Adipocyte (in vitro differentiated cells): ENCODE data around the gene PARPBP.
"Not testable (repeated sequence)": the region's sequence is repeated elsewhere in the genome, so short reads cannot be mapped to it uniquely, and the experiment has no call there.

Experiments used
- DNase-seq: peaks from one replicate; pipeline ENCODE4 v3.0.0-alpha.2; 2015; ENCODE audit warnings: low read depth
- H3K27me3 ChIP-seq: replicated peaks from 2 replicates; pipeline ENCODE4 v1.7.0; 2013; ENCODE audit warnings: mild to moderate bottlenecking, low read length, moderate library complexity; ENCODE audit not compliant: control insufficient read depth, insufficient read depth
- H3K36me3 ChIP-seq: 2 replicates; pipeline ENCODE4 v1.7.0; 2013; ENCODE audit warnings: low read length, mild to moderate bottlenecking, moderate library complexity; ENCODE audit not compliant: control insufficient read depth, insufficient read depth, severe bottlenecking
- H3K4me1 ChIP-seq: 2 replicates; pipeline ENCODE4 v1.7.0; 2013; ENCODE audit warnings: mild to moderate bottlenecking, low read length, moderate library complexity; ENCODE audit not compliant: control insufficient read depth, insufficient read depth
- H3K4me3 ChIP-seq: 2 replicates; pipeline ENCODE4 v1.7.0; 2013; ENCODE audit warnings: mild to moderate bottlenecking, low read length, moderate library complexity
- H3K9ac ChIP-seq: 2 replicates; pipeline ENCODE4 v1.7.0; 2013; ENCODE audit warnings: mild to moderate bottlenecking, low read length, moderate library complexity
- H3K9me3 ChIP-seq: 2 replicates; pipeline ENCODE4 v1.7.0; 2013; ENCODE audit warnings: mild to moderate bottlenecking, low read length, moderate library complexity; ENCODE audit not compliant: control insufficient read depth

PARPBP gene

DNA sequence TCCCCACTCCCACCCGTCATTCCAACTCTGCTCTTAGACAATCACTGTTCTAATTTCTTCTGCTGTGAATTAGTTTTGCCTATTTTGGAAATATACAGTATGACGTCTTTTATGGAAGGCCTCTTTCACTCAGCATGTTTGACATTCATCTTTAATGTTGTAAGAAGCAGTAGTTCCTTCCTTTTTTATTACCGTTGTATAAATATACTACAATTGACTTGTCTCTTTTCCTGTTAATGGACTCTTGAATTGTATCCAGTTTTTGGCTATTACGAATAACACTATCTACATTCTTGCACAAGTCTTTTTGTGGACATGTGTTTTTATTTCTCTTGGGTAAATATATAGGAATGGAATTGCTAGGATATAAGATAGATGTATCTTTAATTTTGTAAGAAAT is 82.6 kb downstream of the PARPBP start:
- Histone ChIP-seq H3K27me3 (no peaks in the 10 kb centered on the region), H3K4me1 (no peaks in the 10 kb centered on the region), H3K9me3 (no peaks in the 10 kb centered on the region), H3K36me3 (no peaks in the 10 kb centered on the region), H3K9ac (no peak overlapping the region), H3K4me3 (no peak overlapping the region)
- no peak for DNase-seq

DNA sequence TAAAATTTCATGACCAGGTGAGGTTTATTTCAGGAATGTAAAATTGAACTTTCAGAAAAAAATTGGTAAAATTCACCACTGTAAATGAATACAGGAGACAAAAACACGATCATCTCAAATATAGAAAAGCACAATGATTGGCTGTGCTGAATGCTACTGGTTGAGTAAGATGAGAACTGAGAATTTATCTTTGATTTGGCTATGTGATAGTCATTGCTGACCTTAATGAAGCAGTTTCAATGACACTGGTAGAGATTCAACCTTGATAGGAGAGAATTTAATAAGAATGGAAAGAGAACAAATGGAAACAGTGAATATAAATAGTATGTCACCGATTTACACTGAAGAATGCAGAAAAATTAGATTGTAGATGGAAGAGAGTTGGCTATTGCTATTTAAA is 84.0 kb downstream of the PARPBP start:
- no peak for DNase-seq
- Histone ChIP-seq H3K9ac (no peak overlapping the region), H3K36me3 (no peaks in the 10 kb centered on the region), H3K4me1 (no peaks in the 10 kb centered on the region), H3K4me3 (no peak overlapping the region), H3K9me3 (peaks cover 5% of the 10 kb centered on the region), H3K27me3 (no peaks in the 10 kb centered on the region)

DNA sequence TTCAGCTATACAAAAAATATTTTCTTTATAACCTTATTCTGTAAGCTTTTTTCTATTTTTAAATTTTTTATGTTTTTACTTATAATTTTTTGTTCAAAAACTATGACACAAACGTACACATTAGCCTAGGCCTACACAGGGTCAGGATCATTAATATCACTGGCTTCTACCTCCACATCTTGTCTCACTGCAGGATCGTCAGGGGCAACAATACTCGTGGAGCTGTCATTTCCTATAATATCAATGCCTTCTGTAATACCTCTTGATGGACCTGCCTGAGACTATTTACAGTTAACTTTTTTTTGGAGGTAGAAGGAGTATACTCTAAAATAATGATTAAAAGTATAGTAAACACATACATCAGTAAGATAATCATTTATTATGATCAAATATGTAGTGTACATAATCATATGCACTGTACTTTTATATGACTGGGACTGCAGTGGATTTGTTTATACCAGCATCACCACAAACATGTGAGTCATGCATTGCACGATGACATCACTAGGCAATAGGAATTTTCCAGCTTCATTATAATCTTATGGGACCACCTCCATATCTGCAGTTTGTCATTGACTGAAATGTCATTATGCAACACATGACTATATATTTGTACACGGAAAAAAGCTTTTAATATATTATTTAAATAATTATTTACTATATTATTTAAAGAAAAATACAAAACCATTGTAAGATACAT is 96.2 kb downstream of the PARPBP start:
- Histone ChIP-seq H3K27me3 (no peaks in the 10 kb centered on the region), H3K9me3 (no peaks in the 10 kb centered on the region), H3K4me1 (no peaks in the 10 kb centered on the region), H3K4me3 (no peak overlapping the region), H3K36me3 (no peaks in the 10 kb centered on the region), H3K9ac (no peak overlapping the region)
- DNase-seq, result peak; percentile 69

DNA sequence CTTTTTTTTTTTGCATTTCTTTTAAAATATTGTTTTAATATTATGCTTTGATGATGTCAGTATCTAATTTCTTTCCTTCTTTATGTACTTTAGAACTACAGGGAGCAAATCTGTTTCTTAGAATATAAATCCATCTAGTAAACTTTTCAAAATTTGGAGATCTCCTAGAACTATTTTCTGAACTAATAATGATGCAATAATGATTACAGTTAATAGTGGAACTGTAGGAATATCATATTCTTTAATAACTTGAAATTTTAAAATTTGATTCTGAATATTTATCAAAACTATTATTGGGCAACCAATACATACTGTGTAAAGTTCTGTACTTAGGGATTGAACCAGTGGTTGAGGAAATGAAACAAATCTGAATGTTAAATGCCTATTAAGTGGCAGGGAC is 100.8 kb downstream of the PARPBP start:
- H3K27me3 ChIP-seq, result no peaks in the 10 kb centered on the region
- no peak overlapping the region for H3K9ac ChIP-seq

DNA sequence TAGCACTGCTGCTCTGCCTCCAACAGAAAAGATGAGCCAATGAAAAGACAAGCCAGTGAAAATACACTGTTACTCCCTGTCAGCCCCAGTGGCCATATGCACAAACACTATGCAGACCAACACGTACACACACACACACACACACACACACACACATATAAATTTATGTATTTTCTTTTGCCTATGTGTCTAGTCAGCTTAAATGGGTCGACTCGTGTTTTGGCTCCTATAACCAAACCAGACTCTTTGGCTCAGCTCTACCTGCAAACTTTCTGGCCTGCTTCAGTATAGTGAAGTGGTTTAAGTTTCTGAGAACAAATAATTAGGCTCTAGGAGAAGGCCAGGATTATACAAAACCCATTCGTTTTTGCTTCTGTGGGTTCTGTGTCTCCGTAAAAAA is 108.0 kb downstream of the PARPBP start:
- DNase-seq, result no peak
- Histone ChIP-seq H3K4me1 (peaks cover 24% of the 10 kb centered on the region), H3K27me3 (no peaks in the 10 kb centered on the region), H3K9me3 (no peaks in the 10 kb centered on the region), H3K9ac (no peak overlapping the region), H3K36me3 (no peaks in the 10 kb centered on the region), H3K4me3 (no peak overlapping the region)

More for the DNA sequence above, 100.8 kb downstream of the PARPBP start:
- DNase-seq, result no peak
- no peak overlapping the region for H3K4me3 ChIP-seq
- no peaks in the 10 kb centered on the region for H3K9me3 ChIP-seq
- H3K4me1 ChIP-seq, result peaks cover 8% of the 10 kb centered on the region
- H3K36me3 ChIP-seq, result no peaks in the 10 kb centered on the region

DNA sequence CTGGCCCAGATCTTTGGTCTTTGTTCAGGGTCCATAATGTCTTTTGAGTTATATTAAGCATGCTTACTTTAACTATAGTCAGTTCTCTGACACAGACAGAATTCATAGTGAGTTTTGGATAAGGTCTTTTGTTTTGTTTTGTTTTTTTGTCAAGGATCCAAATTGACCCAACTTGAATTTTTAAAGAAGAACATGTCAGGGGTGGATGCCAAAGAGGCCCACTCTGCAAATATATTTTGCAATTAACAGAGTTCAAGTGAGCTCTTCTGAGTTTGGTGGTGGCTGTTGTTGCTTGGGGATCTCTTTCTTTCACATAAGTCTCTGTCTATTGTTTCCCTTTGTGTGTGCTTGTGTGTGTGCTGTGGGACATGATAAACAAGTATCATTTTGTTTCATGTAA is 112.1 kb downstream of the PARPBP start:
- DNase-seq, result peak; percentile 46
- H3K36me3 ChIP-seq, result no peaks in the 10 kb centered on the region
- no peaks in the 10 kb centered on the region for H3K27me3 ChIP-seq
- peak overlapping the region; percentile 14 for H3K9ac ChIP-seq
- H3K4me1 ChIP-seq, result peaks cover 21% of the 10 kb centered on the region
- no peak overlapping the region for H3K4me3 ChIP-seq
- H3K9me3 ChIP-seq, result no peaks in the 10 kb centered on the region

DNA sequence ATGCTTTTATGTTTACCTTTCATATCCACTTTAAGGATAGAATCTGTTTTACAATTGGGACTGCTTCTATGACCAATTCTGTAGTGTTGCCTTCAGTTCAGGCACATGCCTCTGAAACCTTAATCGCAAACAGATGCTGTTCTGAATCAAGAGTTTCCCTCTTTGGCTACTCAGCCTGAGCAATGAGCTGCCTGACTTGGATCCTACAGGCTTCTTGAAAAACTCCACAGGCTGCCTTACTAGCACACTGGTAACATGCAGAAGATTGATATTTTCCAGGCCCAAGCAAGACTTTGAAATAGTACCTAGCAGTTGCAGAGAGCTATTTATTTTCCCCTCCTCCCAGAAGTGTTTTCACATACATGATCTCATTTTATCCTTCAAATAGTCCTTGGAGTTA is 112.5 kb downstream of the PARPBP start:
- peak overlapping the region; percentile 14 for H3K9ac ChIP-seq
- no peaks in the 10 kb centered on the region for H3K9me3 ChIP-seq
- peaks cover 21% of the 10 kb centered on the region for H3K4me1 ChIP-seq
- peak; percentile 92 for DNase-seq
- no peaks in the 10 kb centered on the region for H3K36me3 ChIP-seq
- no peak overlapping the region for H3K4me3 ChIP-seq
- no peaks in the 10 kb centered on the region for H3K27me3 ChIP-seq

DNA sequence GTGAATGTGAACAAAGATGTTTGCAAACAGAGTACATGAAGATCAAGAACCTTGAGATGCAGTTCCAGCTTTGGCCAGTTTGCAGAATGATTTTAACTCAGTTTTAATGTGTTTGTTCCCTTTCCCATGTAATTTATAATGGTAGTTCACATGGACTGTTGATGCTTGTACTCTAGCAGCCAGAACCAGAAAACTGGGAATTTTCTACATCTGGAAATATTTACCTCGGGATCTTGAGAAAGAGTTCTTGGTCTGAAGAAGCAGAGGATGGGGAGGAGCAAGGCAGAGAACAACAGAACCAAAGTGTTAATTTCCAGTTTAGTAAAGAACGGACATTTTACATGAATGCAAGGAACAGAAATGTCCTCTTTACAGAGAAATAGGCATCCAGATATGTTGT is 114.6 kb downstream of the PARPBP start:
- Histone ChIP-seq H3K4me3 (no peak overlapping the region), H3K4me1 (peaks cover 21% of the 10 kb centered on the region), H3K27me3 (no peaks in the 10 kb centered on the region), H3K36me3 (no peaks in the 10 kb centered on the region), H3K9me3 (no peaks in the 10 kb centered on the region), H3K9ac (no peak overlapping the region)
- DNase-seq, result peak; percentile 29

DNA sequence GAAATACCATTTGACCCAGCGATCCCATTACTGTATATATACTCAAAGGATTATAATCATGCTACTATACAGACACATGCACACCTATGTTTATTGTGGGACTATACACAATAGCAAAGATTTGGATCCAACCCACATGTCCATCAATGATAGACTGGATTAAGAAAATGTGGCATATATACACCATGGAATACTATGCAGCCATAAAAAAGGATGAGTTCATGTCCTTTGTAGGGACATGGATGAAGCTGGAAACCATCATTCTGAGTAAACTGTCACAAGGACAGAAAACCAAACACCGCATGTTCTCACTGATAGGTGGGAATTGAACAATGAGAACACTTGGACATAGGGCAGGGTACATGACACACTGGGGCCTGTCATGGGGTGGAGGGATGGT is 120.9 kb downstream of the PARPBP start:
- not testable (repeated sequence) for DNase-seq, H3K9me3 ChIP-seq, H3K9ac ChIP-seq, H3K4me3 ChIP-seq, H3K36me3 ChIP-seq, H3K4me1 ChIP-seq, H3K27me3 ChIP-seq
